GM10248 (cell line): Measurements from ENCODE around the gene RASSF5.

Experiments
- CTCF ChIA-PET: fragments of 300-600 bp; sonication (Branson Sonifier 250); formaldehyde crosslinking; extraction: SDS; loops from one replicate; lab custom pipeline; 2021; ENCODE audit warnings: antibody characterized with exemption; lab: Yijun Ruan, JAX
- POLR2A ChIA-PET: fragments of 350-650 bp; sonication (Branson Sonifier 250); formaldehyde crosslinking; extraction: SDS; loops from one replicate; lab custom pipeline; 2020; ENCODE audit warnings: antibody characterized with exemption; lab: Yijun Ruan, JAX
- DNase-seq: peaks from one replicate; pipeline ENCODE4 v3.0.0; 2012; ENCODE audit errors: extremely low spot score
- CTCF ChIP-seq: IDR thresholded peaks from 2 replicates; pipeline ENCODE4 v1.5.1; 2012; ENCODE audit warnings: mild to moderate bottlenecking, low read depth; ENCODE audit errors: extremely low read depth, missing control alignments, control extremely low read depth

The RASSF5 gene

GRCh38 chr1:206512851-206513180, 5.5 kb downstream of the RASSF5 start:
- ChIA-PET POLR2A (no interaction called here), CTCF (interaction anchor here (0.9 to 1.9 kb wide), 3 partner anchors 14 to 71 kb away, joined by 4 to 5 read pairs (median 4); no protein-coding TSS in a partner anchor)
- no peak for DNase-seq
- no peak for TF ChIP-seq CTCF

- CTCF ChIA-PET = interaction anchor here (0.9 to 1.9 kb wide), 3 partner anchors 9 to 32 kb away, joined by 3 to 5 read pairs (median 4); no protein-coding TSS in a partner anchor
- POLR2A ChIA-PET = no interaction called here
- no peak for TF ChIP-seq CTCF
- no peak for DNase-seq
These were observed 6.2 kb downstream of the RASSF5 start for GRCh38 chr1:206513312-206514111.

GRCh38 chr1:206514813-206515387, 7.6 kb downstream of the RASSF5 start:
- DNase-seq = no peak
- CTCF ChIA-PET = interaction anchor here (1.1 to 1.6 kb wide), 2 partner anchors 12 to 149 kb away, joined by 3 to 7 read pairs; no protein-coding TSS in a partner anchor
- no peak for TF ChIP-seq CTCF
- POLR2A ChIA-PET = no interaction called here

GRCh38 chr1:206516728-206516990, 9.3 kb downstream of the RASSF5 start:
- no peak for TF ChIP-seq CTCF
- CTCF ChIA-PET = interaction anchor here (1.1 to 3.6 kb wide), 5 partner anchors 10 to 37 kb away, joined by 4 to 13 read pairs (median 7); partner anchors contain the start of gene RASSF5
- POLR2A ChIA-PET = interaction anchor here (1.2 to 1.5 kb wide), 2 partner anchors 9 to 10 kb away, joined by 3 to 4 read pairs; partner anchors contain the start of gene RASSF5
- no peak for DNase-seq

- CTCF ChIA-PET = interaction anchor here (1.0 to 3.6 kb wide), 8 partner anchors 11 to 66 kb away, joined by 3 to 13 read pairs (median 6); partner anchors contain the start of gene RASSF5
- DNase-seq = no peak
- POLR2A ChIA-PET = interaction anchor here (0.8 to 1.0 kb wide), 3 partner anchors 11 to 92 kb away, joined by 4 to 6 read pairs (median 4); partner anchors contain the start of gene RASSF5
These were observed 10.5 kb downstream of the RASSF5 start for GRCh38 chr1:206517784-206518183.

GRCh38 chr1:206518206-206518605, 10.9 kb downstream of the RASSF5 start:
- no peak for DNase-seq
- TF ChIP-seq CTCF = no peak
- CTCF ChIA-PET = interaction anchor here (1.0 to 3.6 kb wide), 7 partner anchors 12 to 65 kb away, joined by 3 to 13 read pairs (median 7); partner anchors contain the start of gene RASSF5
- POLR2A ChIA-PET = interaction anchor here (0.8 to 1.0 kb wide), 3 partner anchors 11 to 92 kb away, joined by 4 to 6 read pairs (median 4); partner anchors contain the start of gene RASSF5

More at GRCh38 chr1:206517784-206518183, 10.5 kb downstream of the RASSF5 start:
- TF ChIP-seq CTCF = no peak
